Testis (tissue), 3 donors: ENCODE measurements around the gene CSF2. TPM values are rescaled to one million over a fixed set of nuclear protein-coding genes. Genes with fewer than 3 reads are reported as not detected.

Experiments used
- DNase-seq: peaks from one replicate; pipeline ENCODE4 v3.0.0-alpha.2; 2019
- H3K27ac ChIP-seq, 2 donors: fragments of 200-600 bp; sonication (generic); one replicate each; pipeline ENCODE4 v1.5.1; 2019
- H3K27me3 ChIP-seq: fragments of 200-600 bp; sonication (generic); one replicate; pipeline ENCODE4 v1.5.1; 2019
- H3K36me3 ChIP-seq: fragments of 200-600 bp; sonication (generic); one replicate; pipeline ENCODE4 v1.5.1; 2017; ENCODE audit warnings: low read depth; ENCODE audit errors: missing control alignments
- H3K4me1 ChIP-seq: fragments of 200-600 bp; sonication (generic); one replicate; pipeline ENCODE4 v1.5.1; 2019
- H3K4me3 ChIP-seq, 2 donors: fragments of 200-600 bp; sonication (generic); one replicate each; pipeline ENCODE4 v1.5.1; 2017 to 2019
- H3K9me3 ChIP-seq: fragments of 200-600 bp; sonication (generic); one replicate; pipeline ENCODE4 v1.5.1; 2017
- POLR2A ChIP-seq: fragments of 450-650 bp; IDR thresholded peaks from one replicate; pipeline ENCODE4 v1.6.1; 2017; ENCODE audit warnings: antibody characterized with exemption, mild to moderate bottlenecking, moderate library complexity
- WGBS, 2 donors: methylation state at CpG; one replicate each; pipeline ENCODE4 v1.1.5; 2018; 5-methylcytosine and 5-hydroxymethylcytosine counted together
- intact Hi-C: fragments of 100-400 bp; cut with DNase I; formaldehyde crosslinking; loops from one replicate; pipeline ENCODE4 v1.15.1; 2023; ENCODE audit warnings: low total_unique reads
- polyA plus RNA-seq: library from polyadenylated mRNA; stranded (reverse); fragments of 350-450 nt; fragmentation: Illumina TruSeq; extraction: RNeasy Lipid Tissue Mini Kit (QIAGEN cat#74804); gene quantifications from one replicate; pipeline ENCODE4 v1.2.3, GENCODE V29; 2014; ENCODE audit warnings: low read depth, low replicate concordance; ENCODE audit not compliant: insufficient read depth
- total RNA-seq, 2 donors: library from RNA; depleted of rRNA; stranded (reverse); fragments of >200 nt; gene quantifications; one replicate each; pipeline ENCODE4 v1.2.3, GENCODE V29; 2016
- TF ChIP-seq, protein P1 (sequence below), 3 experiments: fragments of 450-650 bp in 2 of 3; fragments of 200-600 bp in 1 of 3; sonication (generic) in 1 of 3; IDR thresholded peaks; one replicate each; pipeline ENCODE4 v1.5.1; 2016 to 2019; ENCODE audit warnings: antibody characterized with exemption in 3 of 3, mild to moderate bottlenecking in 2 of 3, moderate library complexity in 1 of 3

CSF2 gene
- total and polyA plus RNA-seq, 3 donors from 2014 or later, result not detected

DNA sequence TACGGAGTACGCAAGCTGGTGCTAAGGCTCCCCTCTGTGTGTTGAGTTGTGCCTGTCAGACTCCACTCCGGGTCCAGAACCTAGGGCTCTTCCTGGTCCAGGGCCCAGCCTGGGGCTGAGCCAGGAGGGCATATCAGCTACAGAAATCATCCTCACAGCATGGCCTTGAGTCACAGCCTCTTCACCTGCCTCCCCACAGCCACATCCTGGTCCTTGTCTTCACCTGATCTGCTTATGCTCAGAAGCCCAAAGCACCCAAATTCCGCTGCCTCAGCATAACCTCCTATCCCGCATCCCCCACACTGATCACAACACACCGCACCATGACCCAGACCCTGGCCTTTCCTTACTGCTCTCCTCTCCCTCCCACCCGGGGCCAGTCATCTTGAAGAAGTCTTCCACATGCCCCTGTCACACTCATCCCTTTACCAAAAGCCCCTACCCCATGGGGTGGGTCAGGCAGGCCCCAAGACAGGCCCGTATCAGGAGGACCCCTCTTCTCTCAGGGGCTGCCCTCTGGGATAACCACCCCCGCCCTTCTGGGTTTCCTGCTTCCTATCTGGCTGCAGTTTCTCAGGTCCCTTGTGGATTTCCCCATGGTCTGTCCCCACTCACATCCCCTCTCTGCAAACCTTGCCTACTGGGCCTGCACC, 14.4 kb upstream of the CSF2 start:
- H3K27me3 ChIP-seq, result no peaks in the 10 kb centered on the region
- peak; percentile 7 for DNase-seq
- no peak overlapping the region for H3K4me3 ChIP-seq
- TF ChIP-seq, protein P1, sequence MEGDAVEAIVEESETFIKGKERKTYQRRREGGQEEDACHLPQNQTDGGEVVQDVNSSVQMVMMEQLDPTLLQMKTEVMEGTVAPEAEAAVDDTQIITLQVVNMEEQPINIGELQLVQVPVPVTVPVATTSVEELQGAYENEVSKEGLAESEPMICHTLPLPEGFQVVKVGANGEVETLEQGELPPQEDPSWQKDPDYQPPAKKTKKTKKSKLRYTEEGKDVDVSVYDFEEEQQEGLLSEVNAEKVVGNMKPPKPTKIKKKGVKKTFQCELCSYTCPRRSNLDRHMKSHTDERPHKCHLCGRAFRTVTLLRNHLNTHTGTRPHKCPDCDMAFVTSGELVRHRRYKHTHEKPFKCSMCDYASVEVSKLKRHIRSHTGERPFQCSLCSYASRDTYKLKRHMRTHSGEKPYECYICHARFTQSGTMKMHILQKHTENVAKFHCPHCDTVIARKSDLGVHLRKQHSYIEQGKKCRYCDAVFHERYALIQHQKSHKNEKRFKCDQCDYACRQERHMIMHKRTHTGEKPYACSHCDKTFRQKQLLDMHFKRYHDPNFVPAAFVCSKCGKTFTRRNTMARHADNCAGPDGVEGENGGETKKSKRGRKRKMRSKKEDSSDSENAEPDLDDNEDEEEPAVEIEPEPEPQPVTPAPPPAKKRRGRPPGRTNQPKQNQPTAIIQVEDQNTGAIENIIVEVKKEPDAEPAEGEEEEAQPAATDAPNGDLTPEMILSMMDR (IDR thresholded peaks at IDR 0.05), result no peak
- TF ChIP-seq POLR2A, result no peak
- intact Hi-C loops, result no loop called here
- WGBS, 2 donors, result 85 to 86% methylated on average over 9 of the region's 9 CpGs
- no peaks in the 10 kb centered on the region for H3K36me3 ChIP-seq
- H3K27ac ChIP-seq, result no peak overlapping the region
- H3K4me1 ChIP-seq, result no peaks in the 10 kb centered on the region
- no peaks in the 10 kb centered on the region for H3K9me3 ChIP-seq

DNA sequence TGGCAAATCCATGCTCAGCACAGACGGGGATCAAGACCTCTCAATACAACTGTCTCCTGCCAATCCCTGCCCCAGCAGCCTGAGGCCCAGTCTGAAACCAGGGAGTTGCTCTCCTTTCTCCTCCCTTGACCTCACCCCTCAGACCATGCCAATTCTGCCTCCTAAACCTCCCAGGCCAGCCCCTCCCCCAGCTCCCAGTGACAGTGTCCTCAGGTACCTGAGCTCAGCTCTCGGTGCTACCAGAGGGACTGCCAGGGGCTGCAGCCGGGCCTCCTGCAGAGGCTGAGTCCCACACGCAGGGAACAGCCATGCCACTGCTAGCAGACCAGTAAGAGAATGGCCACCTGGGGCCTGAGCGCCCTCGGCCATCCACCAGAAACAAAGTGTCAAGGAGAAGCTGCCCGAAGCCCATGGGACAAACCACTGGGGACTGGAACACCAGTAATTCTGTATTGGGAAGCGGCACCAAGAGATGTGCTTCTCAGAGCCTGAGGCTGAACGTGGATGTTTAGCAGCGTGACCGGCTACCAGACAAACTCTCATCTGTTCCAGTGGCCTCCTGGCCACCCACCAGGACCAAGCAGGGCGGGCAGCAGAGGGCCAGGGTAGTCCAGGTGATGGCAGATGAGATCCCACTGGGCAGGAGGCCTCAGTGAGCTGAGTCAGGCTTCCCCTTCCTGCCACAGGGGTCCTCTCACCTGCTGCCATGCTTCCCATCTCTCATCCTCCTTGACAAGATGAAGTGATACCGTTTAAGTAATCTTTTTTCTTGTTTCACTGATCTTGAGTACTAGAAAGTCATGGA, 13.7 kb upstream of the CSF2 start:
- no peaks in the 10 kb centered on the region for H3K4me1 ChIP-seq
- TF ChIP-seq, protein P1 (IDR thresholded peaks at IDR 0.05), result no peak
- no peak for TF ChIP-seq POLR2A
- H3K27ac ChIP-seq, result no peak overlapping the region
- WGBS, 2 donors, result 91% methylated on average over 8 to 13 of the region's 13 CpGs
- no peaks in the 10 kb centered on the region for H3K36me3 ChIP-seq
- H3K27me3 ChIP-seq, result no peaks in the 10 kb centered on the region
- no peak overlapping the region for H3K4me3 ChIP-seq
- intact Hi-C loops, result no loop called here
- no peaks in the 10 kb centered on the region for H3K9me3 ChIP-seq
- peak; percentile 4 for DNase-seq

DNA sequence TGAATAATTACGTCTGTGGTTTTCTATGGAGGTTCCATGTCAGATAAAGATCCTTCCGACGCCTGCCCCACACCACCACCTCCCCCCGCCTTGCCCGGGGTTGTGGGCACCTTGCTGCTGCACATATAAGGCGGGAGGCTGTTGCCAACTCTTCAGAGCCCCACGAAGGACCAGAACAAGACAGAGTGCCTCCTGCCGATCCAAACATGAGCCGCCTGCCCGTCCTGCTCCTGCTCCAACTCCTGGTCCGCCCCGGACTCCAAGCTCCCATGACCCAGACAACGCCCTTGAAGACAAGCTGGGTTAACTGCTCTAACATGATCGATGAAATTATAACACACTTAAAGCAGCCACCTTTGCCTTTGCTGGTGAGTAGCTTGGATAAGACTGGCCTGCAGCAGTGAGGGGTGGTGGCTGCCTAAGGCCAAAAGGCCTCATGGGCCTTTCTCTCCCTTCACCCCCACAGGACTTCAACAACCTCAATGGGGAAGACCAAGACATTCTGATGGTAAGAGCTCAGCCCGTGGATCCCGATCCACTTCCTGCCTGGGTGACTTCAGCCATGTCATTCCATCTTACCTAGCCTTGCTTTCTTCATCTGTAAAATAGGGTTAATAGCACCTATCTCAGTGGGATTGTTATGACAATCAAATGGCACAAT, 13.0 kb upstream of the CSF2 start, which contains the start of gene IL3:
Gene IL3, plus strand, starts transcription at position 155 of the 661 bp plus-strand sequence. Its CDS starts 52 bp downstream, at position 207.
- peak; percentile 2 for DNase-seq
- no peaks in the 10 kb centered on the region for H3K9me3 ChIP-seq
- H3K4me1 ChIP-seq, result no peaks in the 10 kb centered on the region
- WGBS, 2 donors, result 92 to 96% methylated on average over 14 to 16 of the region's 16 CpGs
- H3K27me3 ChIP-seq, result no peaks in the 10 kb centered on the region
- TF ChIP-seq, protein P1 (IDR thresholded peaks at IDR 0.05), result no peak
- no peak for TF ChIP-seq POLR2A
- H3K4me3 ChIP-seq, result no peak within 1 kb of the TSS
- no peak within 1 kb of the TSS for H3K27ac ChIP-seq
- intact Hi-C loops, result no loop called here
- no peaks in the 10 kb centered on the region for H3K36me3 ChIP-seq

DNA sequence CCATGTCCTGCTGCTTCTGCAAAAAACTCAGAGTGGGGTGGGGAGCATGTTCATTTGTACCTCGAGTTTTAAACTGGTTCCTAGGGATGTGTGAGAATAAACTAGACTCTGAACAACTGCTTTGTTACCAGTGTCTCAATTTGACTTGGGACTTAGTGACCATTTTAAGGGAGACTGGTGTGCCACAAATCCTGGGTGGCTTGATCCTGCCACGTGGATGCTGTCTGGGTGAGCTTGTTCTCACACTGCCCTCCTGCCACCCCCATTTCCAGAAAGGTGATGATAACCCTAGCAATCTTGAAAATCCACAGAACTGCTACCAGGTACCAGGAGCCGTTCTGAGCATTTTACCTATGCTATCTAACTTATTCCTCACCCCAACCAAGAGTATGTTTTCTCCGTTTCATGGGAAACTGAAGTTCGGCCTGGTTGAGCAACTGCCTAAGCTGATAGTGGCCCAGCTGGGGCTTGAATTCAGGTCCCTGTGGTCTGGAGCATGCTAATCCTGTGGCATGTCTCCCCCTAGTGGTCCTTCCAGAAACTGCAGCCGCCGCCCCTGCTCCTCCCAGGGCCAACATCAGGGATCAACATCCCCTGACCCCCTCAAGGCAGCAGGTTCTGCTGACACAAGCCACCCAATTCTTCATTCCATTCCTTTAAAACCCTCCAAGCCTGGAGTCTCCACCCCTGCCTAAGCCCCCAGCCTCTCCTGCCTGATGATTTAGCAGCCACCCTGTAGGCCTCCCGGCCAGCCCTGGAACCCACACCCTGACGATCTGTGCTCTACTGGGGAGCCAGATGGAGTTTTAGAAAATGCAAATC, 10.3 kb upstream of the CSF2 start:
- Histone ChIP-seq H3K27ac (no peak overlapping the region), H3K36me3 (no peaks in the 10 kb centered on the region), H3K4me3 (no peak overlapping the region), H3K27me3 (no peaks in the 10 kb centered on the region), H3K4me1 (no peaks in the 10 kb centered on the region), H3K9me3 (no peaks in the 10 kb centered on the region)
- peak; percentile 86 for DNase-seq
- intact Hi-C loops, result no loop called here
- WGBS, 2 donors, result 47 to 59% methylated on average over 8 to 9 of the region's 9 CpGs
- TF ChIP-seq, protein P1 (IDR thresholded peaks at IDR 0.05), result peak; percentile 76 to 94 (median 79)
- TF ChIP-seq POLR2A, result no peak
